Fibroblast of the conjunctiva (primary cell): ENCODE results near the gene SMIM44.
"Not testable (repeated sequence)": the region's sequence is repeated elsewhere in the genome, so short reads cannot be mapped to it uniquely, and the experiment has no call there.

Experiments
- DNase-seq: peaks from one replicate; pipeline ENCODE4 v3.0.0-alpha.2; 2010; ENCODE audit warnings: low read depth

Gene SMIM44

GRCh38 chr19:3457528-3458228 lies 25.6 kb downstream of the SMIM44 start:
- DNase-seq, result no peak

- DNase-seq, result no peak
These were observed 26.2 kb downstream of the SMIM44 start for GRCh38 chr19:3456925-3457527.

- no peak for DNase-seq
These were observed 27.2 kb downstream of the SMIM44 start for GRCh38 chr19:3455960-3456601.

GRCh38 chr19:3455393-3455955 lies 27.8 kb downstream of the SMIM44 start:
- DNase-seq, result no peak

GRCh38 chr19:3454656-3455392 lies 28.4 kb downstream of the SMIM44 start:
- no peak for DNase-seq

GRCh38 chr19:3453840-3454239 lies 29.4 kb downstream of the SMIM44 start:
- no peak for DNase-seq

- DNase-seq, result not testable (repeated sequence)
These were observed 30.4 kb downstream of the SMIM44 start for GRCh38 chr19:3452942-3453214.

- no peak for DNase-seq
These were observed 30.9 kb downstream of the SMIM44 start for GRCh38 chr19:3452171-3452941.

GRCh38 chr19:3451451-3451866 lies 31.8 kb downstream of the SMIM44 start:
- DNase-seq, result no peak

GRCh38 chr19:3450796-3451411 lies 32.3 kb downstream of the SMIM44 start:
- peak; percentile 97 for DNase-seq

GRCh38 chr19:3448616-3449334 lies 34.5 kb downstream of the SMIM44 start:
- DNase-seq, result no peak

GRCh38 chr19:3446657-3447056 lies 36.6 kb downstream of the SMIM44 start:
- not testable (repeated sequence) for DNase-seq

GRCh38 chr19:3444695-3445234 lies 38.5 kb downstream of the SMIM44 start:
- no peak for DNase-seq

GRCh38 chr19:3443840-3444694 lies 39.2 kb downstream of the SMIM44 start:
- no peak for DNase-seq

- DNase-seq, result no peak
These were observed 40.7 kb downstream of the SMIM44 start for GRCh38 chr19:3442487-3443071.

- DNase-seq, result no peak
These were observed 41.3 kb downstream of the SMIM44 start for GRCh38 chr19:3441986-3442329.

GRCh38 chr19:3441089-3441985 lies 41.9 kb downstream of the SMIM44 start:
- DNase-seq, result no peak

GRCh38 chr19:3440082-3440481 lies 43.2 kb downstream of the SMIM44 start:
- DNase-seq, result no peak
